ENCODE measurements around the gene SHMT1. TPM values are rescaled to one million over a fixed set of nuclear protein-coding genes. Genes with fewer than 3 reads are reported as not detected.
A peak's percentile ranks its signal among the peaks of the same experiment; 100 is the strongest.

SHMT1 gene
- total RNA-seq, 3 donors from 2014 or later: 30.0 to 49.3 (median 30.9) TPM

GRCh38 chr17:18285296-18285695 is 78.1 kb downstream of the SHMT1 start:
- DNase-seq (no peak), ATAC-seq (no peak)
- Histone ChIP-seq H3K4me1 (ENCODE audit: low read depth) (no peaks in the 10 kb centered on the region), H3K36me3 (ENCODE audit: low read depth) (no peaks in the 10 kb centered on the region), H3K4me3 (no peak overlapping the region), H3K9me3 (no peaks in the 10 kb centered on the region)
- intact Hi-C loops (cut with DNase I, micrococcal nuclease): no loop called here
- TF ChIP-seq CTCF (IDR thresholded peaks at IDR 0.05): no peak

GRCh38 chr17:18281788-18282187 is 81.6 kb downstream of the SHMT1 start:
- DNase-seq (peak in 1 of 3 donors; percentile 3), ATAC-seq (no peak)
- Histone ChIP-seq H3K9me3 (no peaks in the 10 kb centered on the region), H3K4me1 (ENCODE audit: low read depth) (no peaks in the 10 kb centered on the region), H3K36me3 (ENCODE audit: low read depth) (peaks cover 7% of the 10 kb centered on the region), H3K4me3 (no peak overlapping the region)
- no peak for TF ChIP-seq CTCF (IDR thresholded peaks at IDR 0.05)
- intact Hi-C loops (cut with DNase I, micrococcal nuclease): no loop called here

DNA sequence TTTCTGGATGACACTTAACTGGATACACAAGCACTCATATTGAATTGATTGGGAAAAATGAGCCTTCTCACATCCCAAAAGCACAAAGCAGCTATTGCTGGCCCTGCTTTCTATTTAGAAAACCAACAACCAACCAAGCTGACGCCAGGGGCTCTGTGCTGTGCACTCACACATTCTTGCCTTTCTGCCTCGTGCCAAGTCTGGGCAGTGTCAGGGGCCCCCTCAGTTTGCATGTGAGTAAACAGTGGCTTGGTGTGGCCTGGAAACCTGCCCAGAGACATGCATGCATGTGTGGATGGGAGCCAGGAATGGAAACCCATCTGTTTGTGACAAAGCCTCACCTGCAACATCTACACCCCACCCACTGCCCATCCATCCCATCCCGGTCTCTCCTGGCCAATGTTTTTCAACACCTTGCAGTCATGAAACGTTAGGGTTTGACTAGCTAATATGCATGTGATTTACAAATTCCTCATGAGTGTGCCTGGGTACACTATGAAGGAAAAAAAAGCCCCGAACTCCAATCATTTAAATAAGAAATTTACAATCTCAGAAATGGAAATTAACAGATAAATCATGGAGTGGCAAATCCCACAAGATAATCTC is 82.5 kb downstream of the SHMT1 start:
- no peaks in the 10 kb centered on the region for H3K9me3 ChIP-seq
- H3K4me3 ChIP-seq: no peak overlapping the region
- ATAC-seq (no peak), DNase-seq (peak in 1 of 3 donors; percentile 5)
- no peak for TF ChIP-seq CTCF (IDR thresholded peaks at IDR 0.05)
- H3K36me3 ChIP-seq (ENCODE audit: low read depth): peaks cover 7% of the 10 kb centered on the region
- intact Hi-C loops (cut with DNase I, micrococcal nuclease): no loop called here
- no peaks in the 10 kb centered on the region for H3K4me1 ChIP-seq (ENCODE audit: low read depth)

GRCh38 chr17:18280249-18280648 is 83.1 kb downstream of the SHMT1 start:
- no peak for ATAC-seq
- peak in 1 of 3 donors; percentile 16 for DNase-seq
- Histone ChIP-seq H3K4me1 (ENCODE audit: low read depth) (no peaks in the 10 kb centered on the region), H3K4me3 (no peak overlapping the region), H3K9me3 (no peaks in the 10 kb centered on the region), H3K36me3 (ENCODE audit: low read depth) (peaks cover 7% of the 10 kb centered on the region)
- intact Hi-C loops (cut with DNase I, micrococcal nuclease): no loop called here
- TF ChIP-seq CTCF (IDR thresholded peaks at IDR 0.05): no peak

DNA sequence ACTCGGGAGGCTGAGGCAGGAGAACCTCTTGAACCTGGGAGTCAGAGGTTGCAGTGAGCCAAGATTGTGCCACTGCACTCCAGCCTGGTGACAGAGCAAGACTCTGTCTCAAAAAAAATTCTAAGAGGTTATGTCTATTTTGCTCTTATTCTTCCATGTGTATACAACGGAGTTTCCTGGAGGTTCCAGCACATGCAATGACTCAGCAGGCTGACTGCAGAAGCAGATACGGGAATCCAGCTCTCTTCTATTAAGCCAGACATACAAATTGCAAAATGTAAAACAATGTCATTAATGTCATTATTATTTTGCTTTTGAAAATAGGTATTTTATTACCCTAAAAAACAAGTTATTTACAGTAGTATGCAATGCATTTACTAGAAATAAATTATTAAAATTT is 84.5 kb downstream of the SHMT1 start:
- intact Hi-C loops (cut with DNase I, micrococcal nuclease): no loop called here
- ATAC-seq: no peak
- TF ChIP-seq CTCF (IDR thresholded peaks at IDR 0.05): no peak
- no peak for DNase-seq
- Histone ChIP-seq H3K36me3 (ENCODE audit: low read depth) (peaks cover 7% of the 10 kb centered on the region), H3K4me3 (no peak overlapping the region), H3K9me3 (no peaks in the 10 kb centered on the region), H3K4me1 (ENCODE audit: low read depth) (no peaks in the 10 kb centered on the region)

Small RNA genes lying within 50 kb of the gene (microRNA-seq; reads per million reads assigned to microRNA genes)
- not detected for gene MIR6778

Other genes starting within 250 kb of the SHMT1 start
- gene ALKBH5, start 179.7 kb downstream of the SHMT1 start, total RNA-seq: 100 to 1,000 TPM in 1 of 3 donors, 10 to 100 TPM in 2; 70.7 to 151 (median 75.6) TPM
- 10 to 100 TPM in 2 of 3 donors, 1 to 10 TPM in 1; 6.7 to 15.1 (median 10.3) TPM for gene LLGL1, start 137.9 kb downstream of the SHMT1 start, total RNA-seq
- gene FLII, start 104.8 kb downstream of the SHMT1 start, total RNA-seq: 100 to 1,000 TPM; 278 to 319 (median 316) TPM
- gene MIEF2, start 102.9 kb downstream of the SHMT1 start, total RNA-seq: 10 to 100 TPM; 13.4 to 20.7 (median 16.4) TPM
- 10 to 100 TPM; 27.9 to 39.8 (median 30.1) TPM for gene TOP3A, start 48.6 kb downstream of the SHMT1 start, total RNA-seq
- 10 to 100 TPM; 20.1 to 24.1 (median 21.9) TPM for gene SMCR8, start 48.3 kb downstream of the SHMT1 start, total RNA-seq
- under 1 TPM in 2 of 3 donors, not detected in 1; 0.13 to 0.23 TPM for gene EVPLL, start 14.2 kb upstream of the SHMT1 start, total RNA-seq
- 10 to 100 TPM; 23.7 to 91.5 (median 53.9) TPM for gene LGALS9C, start 113.2 kb upstream of the SHMT1 start, total RNA-seq